Kidney (tissue), 14 donors: ENCODE measurements around the gene SPEM1. TPM values are rescaled to one million over a fixed set of nuclear protein-coding genes. Genes with fewer than 3 reads are reported as not detected.

ENCODE experiments used
- DNase-seq, 5 donors: peaks; one replicate each; pipeline ENCODE4 v3.0.0-alpha.2; 2013 to 2020
- FAIRE-seq: peaks from 2 replicates; lab custom pipeline; 2012; peaks lifted over from hg19 to GRCh38; lab: Jason Lieb, UNC
- H3K27ac ChIP-seq, 2 donors: one replicate each; pipeline ENCODE4 v1.7.0; 2013; ENCODE audit warnings: low read depth in 2 of 2, low read length in 2 of 2, inconsistent platforms in 1 of 2
- H3K27me3 ChIP-seq: one replicate; pipeline ENCODE4 v1.7.1; 2013; ENCODE audit warnings: low read length, inconsistent platforms; ENCODE audit not compliant: control insufficient read depth, insufficient read depth
- H3K36me3 ChIP-seq, 3 donors: one replicate each; pipeline versions ENCODE4 v1.7.0 to v1.7.1; 2013; ENCODE audit warnings: low read length in 3 of 3, control low read depth in 1 of 3, inconsistent platforms in 1 of 3; ENCODE audit not compliant: insufficient read depth in 3 of 3, control insufficient read depth in 2 of 3
- H3K4me1 ChIP-seq, 3 donors: one replicate each; pipeline versions ENCODE4 v1.7.0 to v1.7.1; 2013; ENCODE audit warnings: low read length in 3 of 3, inconsistent platforms in 1 of 3, low read depth in 1 of 3; ENCODE audit not compliant: control insufficient read depth in 2 of 3, insufficient read depth in 2 of 3
- H3K4me3 ChIP-seq, 3 donors: one replicate each; pipeline versions ENCODE4 v1.7.0 to v1.8.1; 2013; ENCODE audit warnings: low read length in 3 of 3, control low read depth in 1 of 3, inconsistent platforms in 1 of 3
- H3K9ac ChIP-seq, 3 donors: one replicate each; pipeline versions ENCODE4 v1.7.0 to v1.7.1; 2013; ENCODE audit warnings: low read length in 3 of 3, control low read depth in 1 of 3, inconsistent platforms in 1 of 3
- H3K9me3 ChIP-seq, 3 donors: one replicate each; pipeline versions ENCODE4 v1.7.0 to v1.7.1; 2013; ENCODE audit warnings: low read length in 3 of 3, control low read depth in 1 of 3, inconsistent platforms in 1 of 3; ENCODE audit not compliant: control insufficient read depth in 2 of 3, insufficient read depth in 1 of 3
- CTCF ChIP-seq: IDR thresholded peaks from 3 replicates; pipeline ENCODE4 v1.5.1; 2012; ENCODE audit warnings: mild to moderate bottlenecking, moderate library complexity, borderline replicate concordance; ENCODE audit not compliant: insufficient read depth; ENCODE audit errors: extremely low read depth
- intact Hi-C: fragments of 100-400 bp; cut with DNase I; formaldehyde crosslinking; loops from one replicate; pipeline ENCODE4 v1.11.1; 2022
- polyA plus RNA-seq: library from polyadenylated mRNA; stranded (reverse); fragments of 350-450 nt; fragmentation: Illumina TruSeq; extraction: RNeasy Lipid Tissue Mini Kit (QIAGEN cat#74804); gene quantifications from one replicate; pipeline ENCODE4 v1.2.3, GENCODE V29; 2014; ENCODE audit warnings: low read depth, low replicate concordance; ENCODE audit not compliant: insufficient read depth
- total RNA-seq: library from RNA; stranded (reverse); fragmentation: NEBNext Ultra II Directional; extraction: Animal tissue kit (Norgen Biotek cat#: 25700); gene quantifications from one replicate; pipeline ENCODE4 v1.2.1, GENCODE V29; 2021
- donor health status: control.
- donor health status: control.
- donor health status: control.
- donor health status: control.
- donor health status: control.
- donor health status: DM: yes; HTN: yes; CAD: no.
- donor health status: Normal renal cell carcinoma (clear cell type).

Gene SPEM1
- total and polyA plus RNA-seq, 2 donors from 2014 or later, result not detected

DNA sequence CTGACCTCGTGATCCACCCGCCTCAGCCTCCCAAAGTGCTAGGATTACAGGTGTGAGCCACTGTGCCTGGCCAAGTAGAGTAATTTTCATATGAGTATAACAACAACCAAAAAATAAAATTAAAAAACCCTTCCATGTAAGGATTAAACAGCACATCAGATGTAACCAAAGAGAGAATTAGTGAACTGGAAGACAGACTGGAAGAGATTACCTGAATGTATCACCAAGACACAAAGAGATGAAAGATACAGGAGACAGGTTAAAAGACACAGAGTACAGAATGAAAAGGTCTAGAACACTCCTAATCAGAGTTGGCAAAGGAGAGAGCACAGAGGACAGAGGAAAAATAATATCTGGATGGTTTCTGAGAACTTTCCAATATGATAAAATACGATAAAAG is 41.0 kb upstream of the SPEM1 start:
- Histone ChIP-seq H3K4me3 (no peak overlapping the region), H3K27me3 (peaks cover 5% of the 10 kb centered on the region), H3K9ac (no peak overlapping the region), H3K36me3 (no peaks in the 10 kb centered on the region), H3K9me3 (no peaks in the 10 kb centered on the region), H3K4me1 (peaks cover 0 to 17% (median 10%) of the 10 kb centered on the region in 3 donors), H3K27ac (no peak overlapping the region)
- intact Hi-C loops, result no loop called here
- DNase-seq (no peak), FAIRE-seq (no peak)
- no peak for TF ChIP-seq CTCF

DNA sequence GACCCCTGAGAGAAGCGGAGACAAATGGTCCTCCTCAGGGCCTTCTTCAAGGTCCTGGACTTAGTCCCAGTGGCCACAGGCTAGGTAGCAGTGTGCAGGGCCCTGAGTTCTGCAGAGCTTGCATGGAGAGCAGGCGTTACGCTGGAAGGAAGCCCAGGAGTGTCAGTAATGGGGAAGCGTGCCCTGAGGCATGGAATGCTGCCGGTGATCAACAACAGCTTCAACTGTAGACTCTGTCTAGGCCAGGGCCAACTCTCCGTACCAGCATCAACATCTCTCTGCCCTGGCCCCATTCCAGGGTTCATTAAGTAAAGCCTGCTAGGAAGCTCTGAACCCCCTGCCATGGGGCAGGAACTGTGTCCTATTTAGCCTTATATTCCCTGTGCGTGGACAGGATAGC is 39.8 kb upstream of the SPEM1 start:
- Histone ChIP-seq H3K9me3 (no peaks in the 10 kb centered on the region), H3K4me1 (peaks cover 0 to 17% (median 10%) of the 10 kb centered on the region in 3 donors), H3K27ac (peak overlapping the region in 1 of 2 donors; percentile 49), H3K36me3 (no peaks in the 10 kb centered on the region), H3K9ac (peak overlapping the region in 2 of 3 donors; percentile 2 to 48), H3K27me3 (peaks cover 5% of the 10 kb centered on the region), H3K4me3 (peak overlapping the region in 2 of 3 donors; percentile 71 to 75)
- TF ChIP-seq CTCF, result no peak
- DNase-seq, result peak in 1 of 5 donors; percentile 49
- intact Hi-C loops, result no loop called here
- FAIRE-seq, result no peak

GRCh38 chr17:7380855-7381683 is 39.1 kb upstream of the SPEM1 start, which contains the start of gene TNK1:
Gene TNK1 (plus strand): TSS chr17:7381089. CDS start chr17:7382927, 1,838 bp downstream.
- intact Hi-C loops, result no loop called here
- peak; percentile 26 to 88 (median 57) for DNase-seq
- Histone ChIP-seq H3K9me3 (no peaks in the 10 kb centered on the region), H3K4me1 (peaks cover 0 to 17% (median 10%) of the 10 kb centered on the region in 3 donors), H3K4me3 (peak within 1 kb of the TSS; percentile 9 to 75 (median 71)), H3K27me3 (peaks cover 5% of the 10 kb centered on the region), H3K9ac (peak within 1 kb of the TSS in 2 of 3 donors; percentile 8 to 48), H3K36me3 (no peaks in the 10 kb centered on the region), H3K27ac (peak within 1 kb of the TSS; percentile 7 to 49)
- no peak for TF ChIP-seq CTCF
- no peak for FAIRE-seq
